Thoracic aorta (tissue), 2 donors: ENCODE results near the gene PPP4R1. TPM values are rescaled to one million over a fixed set of nuclear protein-coding genes. Genes with fewer than 3 reads are reported as not detected.

Experiments used
- ATAC-seq: fragments of 150-250 bp; one replicate; pipeline ENCODE4 v1.8.0; 2017; ENCODE audit warnings: low read depth; ENCODE audit not compliant: insufficient number of reproducible peaks, low FRiP score
- DNase-seq: peaks from one replicate; pipeline ENCODE4 v3.0.0-alpha.2; 2020; ENCODE audit warnings: low spot score
- H3K27ac ChIP-seq, 2 donors: fragments of 200-600 bp; sonication (generic); 1 replicate in 1 of 2; 2 replicates in 1 of 2; pipeline ENCODE4 v1.5.1; 2016; ENCODE audit warnings: mild to moderate bottlenecking in 2 of 2, moderate library complexity in 2 of 2
- H3K27me3 ChIP-seq: fragments of 200-600 bp; sonication (generic); replicated peaks from 2 replicates; pipeline ENCODE4 v1.6.0; 2016; ENCODE audit warnings: mild to moderate bottlenecking; ENCODE audit not compliant: insufficient read depth
- H3K36me3 ChIP-seq: fragments of 200-600 bp; sonication (generic); one replicate; pipeline ENCODE4 v1.5.1; 2016
- H3K4me1 ChIP-seq, 2 donors: fragments of 200-600 bp; sonication (generic); 1 replicate in 1 of 2; 2 replicates in 1 of 2; pipeline versions ENCODE4 v1.5.1 to v1.6.0; 2016; ENCODE audit warnings: low read depth in 2 of 2, mild to moderate bottlenecking in 1 of 2; ENCODE audit not compliant: control insufficient read depth in 1 of 2
- H3K4me3 ChIP-seq: fragments of 200-600 bp; sonication (generic); 2 replicates; pipeline ENCODE4 v1.5.1; 2016; ENCODE audit warnings: mild to moderate bottlenecking
- H3K9me3 ChIP-seq: fragments of 200-600 bp; sonication (generic); 2 replicates; pipeline ENCODE4 v1.5.1; 2016
- CTCF ChIP-seq: fragments of 200-600 bp; sonication (generic); IDR thresholded peaks from one replicate; pipeline ENCODE4 v1.5.1; 2019; ENCODE audit warnings: antibody characterized with exemption
- total RNA-seq, 2 donors: library from RNA; depleted of rRNA; stranded (reverse); fragments of >200 nt; gene quantifications; one replicate each; pipeline versions ENCODE4 v1.1.0 to v1.2.3, GENCODE V29; 2016

The PPP4R1 gene
- total RNA-seq, 2 donors from 2014 or later, result 89.3 to 121 TPM

- Histone ChIP-seq H3K4me1 (peaks cover 10 to 12% of the 10 kb centered on the region in 2 donors), H3K36me3 (no peaks in the 10 kb centered on the region), H3K9me3 (peaks cover 14% of the 10 kb centered on the region), H3K27me3 (no peaks in the 10 kb centered on the region), H3K4me3 (no peak overlapping the region), H3K27ac (no peak overlapping the region)
- ATAC-seq, result no peak
- no peak for TF ChIP-seq CTCF
- DNase-seq, result no peak
Observed at GRCh38 chr18:9604348-9604747, 10.0 kb downstream of the PPP4R1 start.

GRCh38 chr18:9599328-9599727, 15.0 kb downstream of the PPP4R1 start:
- ATAC-seq (no peak), DNase-seq (no peak)
- H3K36me3 ChIP-seq, result no peaks in the 10 kb centered on the region
- H3K27me3 ChIP-seq, result no peaks in the 10 kb centered on the region
- peaks cover 17 to 26% of the 10 kb centered on the region in 2 donors for H3K4me1 ChIP-seq
- H3K9me3 ChIP-seq, result peaks cover 17% of the 10 kb centered on the region
- H3K4me3 ChIP-seq, result no peak overlapping the region
- TF ChIP-seq CTCF, result no peak
- no peak overlapping the region for H3K27ac ChIP-seq

- no peak overlapping the region for H3K27ac ChIP-seq
- no peaks in the 10 kb centered on the region for H3K36me3 ChIP-seq
- H3K4me3 ChIP-seq, result no peak overlapping the region
- H3K27me3 ChIP-seq, result no peaks in the 10 kb centered on the region
- peaks cover 17 to 26% of the 10 kb centered on the region in 2 donors for H3K4me1 ChIP-seq
- no peak for TF ChIP-seq CTCF
- ATAC-seq (no peak), DNase-seq (no peak)
- peaks cover 17% of the 10 kb centered on the region for H3K9me3 ChIP-seq
Observed at GRCh38 chr18:9597609-9598008, 16.8 kb downstream of the PPP4R1 start.

GRCh38 chr18:9596843-9597526, 17.4 kb downstream of the PPP4R1 start:
- Histone ChIP-seq H3K27ac (no peak overlapping the region), H3K9me3 (peaks cover 17% of the 10 kb centered on the region), H3K36me3 (no peaks in the 10 kb centered on the region), H3K27me3 (no peaks in the 10 kb centered on the region), H3K4me3 (no peak overlapping the region), H3K4me1 (peaks cover 17 to 26% of the 10 kb centered on the region in 2 donors)
- no peak for TF ChIP-seq CTCF
- DNase-seq, result no peak
- ATAC-seq, result no peak

- TF ChIP-seq CTCF, result no peak
- H3K36me3 ChIP-seq, result no peaks in the 10 kb centered on the region
- no peaks in the 10 kb centered on the region for H3K27me3 ChIP-seq
- H3K4me1 ChIP-seq, result peaks cover 17 to 26% of the 10 kb centered on the region in 2 donors
- DNase-seq (no peak), ATAC-seq (no peak)
- peaks cover 17% of the 10 kb centered on the region for H3K9me3 ChIP-seq
- H3K27ac ChIP-seq, result no peak overlapping the region
- no peak overlapping the region for H3K4me3 ChIP-seq
Observed at GRCh38 chr18:9596226-9596625, 18.1 kb downstream of the PPP4R1 start.
